GM12864 (cell line): Measurements from ENCODE around the gene ZIC4.

Source experiments
- DNase-seq: peaks from one replicate; pipeline ENCODE4 v3.0.0-alpha.2; 2011; ENCODE audit warnings: low read depth
- H3K4me3 ChIP-seq: 2 replicates; pipeline ENCODE4 v1.5.1; 2011; ENCODE audit warnings: mild to moderate bottlenecking, low read depth, low read length, control low read depth
- CTCF ChIP-seq: IDR thresholded peaks from 2 replicates; pipeline ENCODE4 v1.5.1; 2011; ENCODE audit warnings: low read depth, mild to moderate bottlenecking, moderate library complexity, low read length, control low read depth, inconsistent platforms; ENCODE audit errors: missing control alignments

The ZIC4 gene

DNA sequence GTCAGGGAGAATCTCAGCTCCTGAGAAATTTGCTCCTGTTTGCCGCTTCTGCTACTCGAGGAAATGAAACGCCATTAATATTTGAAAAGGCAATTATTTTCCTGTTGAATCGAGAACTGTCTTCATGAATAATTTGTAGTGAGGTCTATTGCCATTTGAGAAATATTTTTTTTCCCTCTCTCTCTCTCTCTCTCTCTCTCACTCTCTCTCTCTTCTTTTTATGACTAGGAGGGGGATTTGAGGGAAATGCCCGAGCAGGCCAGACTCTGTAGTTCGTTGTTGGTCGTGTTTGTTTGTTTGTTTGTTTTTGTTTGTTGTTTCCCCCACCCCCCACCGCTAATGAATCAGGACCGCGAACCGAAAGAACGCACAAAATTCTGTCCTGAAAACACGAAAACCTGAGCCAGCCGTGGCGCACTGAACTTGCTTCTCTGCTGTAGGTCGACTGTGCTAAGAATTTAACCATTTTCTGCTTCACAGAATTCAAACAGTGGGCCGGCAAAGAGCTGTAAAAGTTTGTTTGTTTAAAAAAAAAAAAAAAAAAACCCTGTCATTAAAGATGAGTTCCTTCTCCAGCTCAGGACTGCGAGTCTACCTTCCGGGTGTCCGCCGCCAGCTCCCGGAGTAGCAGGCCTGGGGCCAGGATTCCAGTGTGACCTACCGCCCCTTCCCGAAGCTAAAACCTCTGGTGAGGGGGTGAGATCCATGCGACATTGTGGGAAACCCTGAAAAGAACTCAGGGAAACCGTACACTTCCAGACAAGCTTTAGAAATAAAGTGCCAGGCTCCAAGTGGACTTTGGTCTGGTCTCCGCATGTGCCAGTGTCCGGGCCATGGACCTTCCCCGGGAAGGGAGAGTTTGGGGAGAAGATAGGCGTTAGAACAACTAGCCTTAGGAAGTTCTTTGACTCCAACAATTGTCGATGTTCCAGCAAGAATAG lies 12.1 kb downstream of the ZIC4 start:
- H3K4me3 ChIP-seq, result no peak overlapping the region
- no peak for TF ChIP-seq CTCF
- no peak for DNase-seq

GRCh38 chr3:147393261-147393942 lies 12.9 kb downstream of the ZIC4 start:
- no peak for TF ChIP-seq CTCF
- H3K4me3 ChIP-seq, result no peak overlapping the region
- no peak for DNase-seq

DNA sequence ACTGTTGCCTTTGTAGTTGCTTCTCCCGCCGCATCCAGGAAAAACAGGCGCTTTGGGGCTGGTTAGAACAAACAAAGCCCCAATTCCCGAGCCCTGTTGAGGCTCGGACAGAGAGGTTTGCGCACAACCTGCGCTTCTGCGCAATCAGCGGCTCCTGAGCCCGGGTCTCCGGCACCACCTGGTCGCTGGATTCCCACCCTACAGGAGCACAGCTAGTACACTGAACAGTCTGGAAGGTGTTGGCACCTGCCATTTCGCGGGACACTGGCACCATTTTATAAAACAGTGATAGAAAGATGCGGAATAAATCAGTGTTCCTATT lies 13.8 kb downstream of the ZIC4 start:
- DNase-seq, result no peak
- no peak for TF ChIP-seq CTCF
- no peak overlapping the region for H3K4me3 ChIP-seq

DNA sequence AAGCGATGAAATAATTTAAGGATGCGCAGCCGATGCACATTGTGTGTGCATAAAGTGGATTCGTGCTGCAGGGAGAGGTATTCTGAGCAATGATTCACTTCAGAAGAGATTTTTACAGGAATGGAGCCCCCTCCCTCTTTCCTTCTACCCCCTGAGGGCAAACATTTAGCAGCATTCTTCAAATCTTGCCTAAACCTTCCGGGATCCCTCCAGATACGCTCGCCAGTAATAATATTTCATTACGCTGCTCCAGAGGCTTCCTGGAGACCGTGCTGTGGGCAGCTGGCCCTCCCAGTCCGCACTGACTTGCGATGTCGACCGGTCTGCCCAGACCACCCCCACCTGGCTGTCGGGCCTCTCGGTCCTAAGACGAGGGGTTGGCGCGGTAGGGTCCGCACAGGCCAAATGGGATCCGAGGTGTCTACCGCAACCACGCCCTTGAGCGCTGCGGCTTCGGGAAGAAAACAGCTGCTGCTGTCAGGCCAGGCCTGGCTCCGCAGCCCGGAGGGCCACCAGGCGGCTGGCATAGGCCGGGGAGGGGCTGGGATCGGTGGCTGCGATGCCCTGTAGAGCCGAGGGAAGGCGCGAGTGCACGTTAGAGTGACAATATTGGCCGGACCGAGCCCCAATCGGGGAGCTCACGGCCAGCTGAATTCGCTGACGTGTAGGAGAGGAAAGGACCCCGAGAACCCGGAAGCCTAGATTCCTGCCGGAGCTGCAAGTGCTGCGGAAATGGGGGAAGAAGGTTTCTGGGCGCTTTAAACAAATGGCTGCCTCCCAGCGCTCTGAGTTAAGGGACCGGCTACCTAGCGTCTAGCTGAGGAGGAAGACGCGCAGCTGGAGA lies 14.3 kb downstream of the ZIC4 start:
- DNase-seq, result no peak
- H3K4me3 ChIP-seq, result no peak overlapping the region

GRCh38 chr3:147390589-147391569 lies 15.5 kb downstream of the ZIC4 start:
- DNase-seq, result no peak
- no peak for TF ChIP-seq CTCF

More for the DNA sequence above, 14.3 kb downstream of the ZIC4 start:
- no peak for TF ChIP-seq CTCF

DNA sequence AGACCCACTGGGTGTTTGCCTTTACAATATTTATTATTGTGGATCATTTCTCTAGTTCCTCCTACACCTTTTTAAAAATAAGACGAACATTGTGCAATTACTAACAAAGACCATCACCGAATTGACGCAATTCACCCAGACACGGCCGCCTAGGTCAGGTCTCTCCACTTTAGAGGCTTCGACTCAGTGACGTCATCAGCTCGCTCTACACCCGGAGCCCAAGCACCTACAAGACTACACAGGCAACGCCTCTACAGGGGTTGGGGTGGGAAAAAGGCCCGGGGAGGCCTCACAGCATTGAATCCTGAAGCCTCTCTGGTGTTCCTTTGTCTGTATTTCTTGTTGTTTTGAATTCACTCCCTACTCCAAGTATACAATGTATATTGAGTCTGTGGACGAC lies 16.6 kb downstream of the ZIC4 start:
- no peak for TF ChIP-seq CTCF
- no peak for DNase-seq
- no peak overlapping the region for H3K4me3 ChIP-seq

More at GRCh38 chr3:147390589-147391569, 15.5 kb downstream of the ZIC4 start:
- no peak overlapping the region for H3K4me3 ChIP-seq
